A549 (cell line): ENCODE data around the gene THADA. TPM values are rescaled to one million over a fixed set of nuclear protein-coding genes. Genes with fewer than 3 reads are reported as not detected.

Source experiments
- ATAC-seq, 2 experiments: fragments of 200-7000 bp in 1 of 2; fragments of >200 bp in 1 of 2; cut with Nextera tagmentation in 1 of 2; cut with Tn5 transposase in 1 of 2; 3 replicates each; pipeline versions ENCODE4 v1.8.0 to v1.9.1; 2018 to 2020; ENCODE audit warnings: mild to moderate bottlenecking in 1 of 2, moderate library complexity in 1 of 2
- CTCF ChIA-PET: fragments of 300-600 bp; sonication (Branson Sonifier 250); formaldehyde crosslinking; extraction: SDS; loops from one replicate; lab custom pipeline; 2021; ENCODE audit warnings: antibody characterized with exemption, inconsistent platforms; lab: Yijun Ruan, JAX
- POLR2A ChIA-PET: fragments of 350-600 bp; formaldehyde crosslinking; extraction: SDS; loops from one replicate; lab custom pipeline; 2021; ENCODE audit warnings: antibody characterized with exemption, inconsistent platforms; lab: Yijun Ruan, JAX
- DNase-seq, 2 experiments: peaks; one replicate each; pipeline versions ENCODE4 v3.0.0 to v3.0.0-alpha.2; 2011 to 2016; ENCODE audit warnings: low read depth in 1 of 2, low spot score in 1 of 2
- FAIRE-seq: peaks from 2 replicates; lab custom pipeline; 2011; peaks lifted over from hg19 to GRCh38; lab: Jason Lieb, UNC
- H3K27ac ChIP-seq, 2 experiments: fragments of >200 bp; sonication (Bioruptor Twin); formaldehyde crosslinking; 3 replicates each; pipeline ENCODE4 v1.5.1; 2016 to 2017
- H3K4me1 ChIP-seq: fragments of >200 bp; sonication (Bioruptor Twin); formaldehyde crosslinking; 3 replicates; pipeline ENCODE4 v1.6.1; 2016
- H3K4me2 ChIP-seq: fragments of >200 bp; sonication (Bioruptor Twin); formaldehyde crosslinking; 3 replicates; pipeline ENCODE4 v1.6.1; 2016
- H3K4me3 ChIP-seq: fragments of >200 bp; sonication (Bioruptor Twin); formaldehyde crosslinking; 3 replicates; pipeline ENCODE4 v1.5.1; 2016
- H3K9me3 ChIP-seq: fragments of >200 bp; sonication (Bioruptor Twin); formaldehyde crosslinking; 3 replicates; pipeline ENCODE4 v1.6.1; 2016
- CBX2 ChIP-seq: fragments of 200-600 bp; sonication (generic); IDR thresholded peaks from 2 replicates; pipeline ENCODE4 v1.6.1; 2016; ENCODE audit warnings: low read depth, mild to moderate bottlenecking, borderline replicate concordance
- CEBPB ChIP-seq, 2 experiments: fragments of >200 bp in 1 of 2; sonication (Bioruptor Twin) in 1 of 2; formaldehyde crosslinking in 1 of 2; IDR thresholded peaks; 2 replicates each; pipeline ENCODE4 v1.6.1; 2012 to 2016
- EHF ChIP-seq: fragments of 250-450 bp; sonication (Bioruptor Pico); IDR thresholded peaks from 2 replicates; pipeline ENCODE4 v1.5.0; 2020; ENCODE audit warnings: mild to moderate bottlenecking
- HOXA7 ChIP-seq: fragments of 250-450 bp; sonication (Bioruptor Pico); IDR thresholded peaks from 2 replicates; pipeline ENCODE4 v1.5.0; 2020; ENCODE audit warnings: mild to moderate bottlenecking, moderate library complexity
- KDM5A ChIP-seq: fragments of 200-600 bp; sonication (generic); IDR thresholded peaks from 2 replicates; pipeline ENCODE4 v1.6.1; 2016; ENCODE audit warnings: antibody characterized with exemption, mild to moderate bottlenecking
- MYC ChIP-seq: IDR thresholded peaks from 2 replicates; pipeline ENCODE4 v1.6.1; 2012; ENCODE audit warnings: mild to moderate bottlenecking, inconsistent platforms, low read length, improper control_type of control experiment, borderline replicate concordance
- NPAS2 ChIP-seq: fragments of 250-450 bp; sonication (Bioruptor Pico); IDR thresholded peaks from 2 replicates; pipeline ENCODE4 v1.8.0; 2022; ENCODE audit warnings: mild to moderate bottlenecking, moderate library complexity, borderline replicate concordance
- RAD21 ChIP-seq, 2 experiments: fragments of >200 bp in 1 of 2; sonication (Bioruptor Twin) in 1 of 2; formaldehyde crosslinking in 1 of 2; IDR thresholded peaks in 1 of 2; conservative IDR thresholded peaks in 1 of 2; 2 replicates in 1 of 2; 3 replicates in 1 of 2; pipeline ENCODE4 v1.6.1; 2012 to 2018; ENCODE audit warnings: inconsistent platforms in 1 of 2
- RFX5 ChIP-seq: fragments of 450-650 bp; IDR thresholded peaks from 2 replicates; pipeline ENCODE4 v1.7.1; 2014; ENCODE audit warnings: antibody characterized with exemption, mild to moderate bottlenecking, moderate library complexity
- SMC3 ChIP-seq: fragments of >200 bp; sonication (Bioruptor Twin); formaldehyde crosslinking; IDR thresholded peaks from 3 replicates; pipeline ENCODE4 v1.6.1; 2018; ENCODE audit warnings: inconsistent platforms
- SREBF2 ChIP-seq: fragments of 450-650 bp; IDR thresholded peaks from 2 replicates; pipeline ENCODE4 v1.6.1; 2014; ENCODE audit warnings: mild to moderate bottlenecking, moderate library complexity
- ZC3H11A ChIP-seq: fragments of 450-650 bp; IDR thresholded peaks from 2 replicates; pipeline ENCODE4 v1.6.1; 2014; ENCODE audit warnings: antibody characterized with exemption, mild to moderate bottlenecking
- ZSCAN20 ChIP-seq: fragments of 250-450 bp; sonication (Bioruptor Pico); IDR thresholded peaks from 2 replicates; pipeline ENCODE4 v1.8.0; 2022; ENCODE audit warnings: mild to moderate bottlenecking, moderate library complexity
- WGBS: methylation state at CpG from one replicate; pipeline ENCODE4 v1.1.6; 2017; ENCODE audit errors: missing lambda C conversion rate; 5-methylcytosine and 5-hydroxymethylcytosine counted together
- polyA plus RNA-seq, 4 experiments: library from polyadenylated mRNA; depleted of rRNA in 3 of 4; stranded (reverse); fragments of >200 nt; fragmentation: RNase III in 1 of 4; extraction: RNeasy Plus Mini Kit Qiagen cat#74134 plus additional on column Dnase treatment in 1 of 4; gene quantifications; 2 replicates in 3 of 4; 3 replicates in 1 of 4; pipeline ENCODE4 v1.2.3, GENCODE V29; 2011 to 2017
- TF ChIP-seq, protein P1 (sequence below): fragments of >200 bp; sonication (Bioruptor Twin); formaldehyde crosslinking; IDR thresholded peaks from 3 replicates; pipeline ENCODE4 v1.5.1; 2016
- TF ChIP-seq, protein P2 (sequence below): fragments of 250-450 bp; sonication (Bioruptor Pico); IDR thresholded peaks from 2 replicates; pipeline ENCODE4 v1.5.0; 2020; ENCODE audit warnings: low read depth, mild to moderate bottlenecking, moderate library complexity

THADA gene
- polyA plus RNA-seq, 2 of the 4 experiments (the other 2 are of a cell fraction) = 21.8 to 37.9 TPM

DNA sequence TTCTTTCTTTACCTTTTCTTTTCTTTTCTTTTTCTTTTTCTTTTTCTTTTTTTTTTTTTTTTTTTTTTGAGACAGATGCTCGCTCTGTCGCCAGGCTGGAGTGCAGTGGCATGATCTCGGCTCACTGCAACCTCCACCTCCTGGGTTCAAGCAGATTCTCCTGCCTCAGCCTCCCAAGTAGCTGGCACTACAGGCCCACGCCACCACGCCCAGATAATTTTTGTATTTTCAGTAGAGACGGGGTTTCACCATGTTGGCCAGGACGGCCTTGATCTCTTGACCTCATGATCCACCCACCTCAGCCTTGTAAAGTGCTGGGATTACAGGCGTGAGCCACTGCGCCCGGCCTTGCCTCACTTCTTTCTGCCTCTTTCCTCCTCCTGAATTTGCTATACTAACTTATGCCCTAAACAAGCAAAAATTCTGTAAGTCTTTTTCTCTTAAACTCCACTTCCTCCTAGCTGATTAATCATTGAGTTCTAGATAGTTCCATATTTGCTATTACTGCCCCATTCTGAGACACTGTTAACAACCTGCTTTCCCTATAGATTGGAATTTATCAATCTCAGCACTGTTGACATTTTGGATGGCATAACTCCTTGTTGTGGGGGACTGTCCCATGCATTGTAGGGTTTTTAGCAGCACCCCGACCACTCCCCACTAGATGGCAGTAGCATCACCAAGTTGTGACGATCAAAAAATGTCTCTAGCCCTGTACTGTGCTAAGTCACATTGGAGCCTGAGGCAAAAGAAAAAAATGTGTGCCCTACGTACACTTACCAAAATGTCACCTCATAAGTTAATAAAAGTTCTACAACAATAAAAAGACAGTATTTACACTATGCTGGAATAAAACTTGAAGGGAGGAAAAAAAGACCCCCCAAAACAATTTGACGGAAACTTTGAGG, 16.4 kb upstream of the THADA start:
- Histone ChIP-seq H3K9me3 (no peaks in the 10 kb centered on the region), H3K4me3 (no peak overlapping the region), H3K4me2 (peak overlapping the region; percentile 36)
- TF ChIP-seq ZSCAN20 = no peak
- TF ChIP-seq RAD21 (conservative IDR thresholded peaks at IDR 0.05 in 1 of 2, IDR thresholded peaks at IDR 0.05 in 1 of 2) = peak; percentile 89 to 91
- TF ChIP-seq SMC3 = peak; percentile 88
- TF ChIP-seq HOXA7 (CRISPR knock-in tag) = no peak
- no peak for TF ChIP-seq RFX5
- TF ChIP-seq, protein P1, sequence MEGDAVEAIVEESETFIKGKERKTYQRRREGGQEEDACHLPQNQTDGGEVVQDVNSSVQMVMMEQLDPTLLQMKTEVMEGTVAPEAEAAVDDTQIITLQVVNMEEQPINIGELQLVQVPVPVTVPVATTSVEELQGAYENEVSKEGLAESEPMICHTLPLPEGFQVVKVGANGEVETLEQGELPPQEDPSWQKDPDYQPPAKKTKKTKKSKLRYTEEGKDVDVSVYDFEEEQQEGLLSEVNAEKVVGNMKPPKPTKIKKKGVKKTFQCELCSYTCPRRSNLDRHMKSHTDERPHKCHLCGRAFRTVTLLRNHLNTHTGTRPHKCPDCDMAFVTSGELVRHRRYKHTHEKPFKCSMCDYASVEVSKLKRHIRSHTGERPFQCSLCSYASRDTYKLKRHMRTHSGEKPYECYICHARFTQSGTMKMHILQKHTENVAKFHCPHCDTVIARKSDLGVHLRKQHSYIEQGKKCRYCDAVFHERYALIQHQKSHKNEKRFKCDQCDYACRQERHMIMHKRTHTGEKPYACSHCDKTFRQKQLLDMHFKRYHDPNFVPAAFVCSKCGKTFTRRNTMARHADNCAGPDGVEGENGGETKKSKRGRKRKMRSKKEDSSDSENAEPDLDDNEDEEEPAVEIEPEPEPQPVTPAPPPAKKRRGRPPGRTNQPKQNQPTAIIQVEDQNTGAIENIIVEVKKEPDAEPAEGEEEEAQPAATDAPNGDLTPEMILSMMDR = peak; percentile 95
- TF ChIP-seq, all 56 proteins: peak for 3
- peak overlapping the region; percentile 45 to 55; a peak in 5 of 6 replicates for H3K27ac ChIP-seq
- FAIRE-seq = peak; percentile 86
- H3K4me1 ChIP-seq = peaks cover 6% of the 10 kb centered on the region; the same call in 1 of the 3 replicates
- DNase-seq = peak; percentile 58 to 82
- ChIA-PET CTCF (interaction anchor here (0.7 to 7.8 kb wide), 30 partner anchors 7 to 664 kb away, joined by 3 to 107 read pairs (median 4); partner anchors contain the start of genes C1GALT1C1L, DYNC2LI1, PLEKHH2 and THADA), POLR2A (interaction anchor here (1.4 kb wide), 1 partner anchor 16 kb away, joined by 4 read pairs; the partner anchor contains the start of gene THADA)
- peak; percentile 89 to 94 for ATAC-seq
- 42% methylated on average over 14 of the region's 14 CpGs for WGBS

DNA sequence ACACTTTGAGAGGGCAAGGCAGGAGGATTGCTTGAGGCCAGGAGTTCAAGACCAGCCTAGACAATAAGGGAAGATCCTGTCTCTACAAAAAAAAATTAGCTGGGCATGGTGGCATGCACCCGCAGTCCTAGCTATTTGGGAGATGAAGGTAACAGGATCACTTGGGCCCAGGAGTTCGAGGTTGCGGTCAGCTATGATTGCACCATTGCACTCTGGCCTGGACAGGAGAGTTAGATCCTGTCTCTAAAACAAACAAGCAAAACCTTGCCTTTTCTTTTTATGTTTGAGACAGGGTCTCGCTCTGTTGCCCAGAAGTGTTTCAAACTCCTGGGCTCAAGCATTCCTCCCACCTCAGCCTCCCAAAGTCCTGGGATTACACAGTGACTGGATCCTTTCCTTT, 14.5 kb upstream of the THADA start:
- peaks cover 6% of the 10 kb centered on the region; the same call in 1 of the 3 replicates for H3K4me1 ChIP-seq
- no peak for TF ChIP-seq ZC3H11A
- TF ChIP-seq NPAS2 (CRISPR knock-in tag) = no peak
- no peak for TF ChIP-seq EHF (CRISPR knock-in tag)
- no peak for TF ChIP-seq CEBPB (IDR thresholded peaks at IDR 0.05)
- TF ChIP-seq, protein P1 = no peak
- no peak for TF ChIP-seq MYC
- TF ChIP-seq SREBF2 = no peak
- TF ChIP-seq CBX2 = no peak
- no peak for TF ChIP-seq RAD21 (conservative IDR thresholded peaks at IDR 0.05 in 1 of 2, IDR thresholded peaks at IDR 0.05 in 1 of 2)
- TF ChIP-seq, all 56 proteins: peak for 0
- Histone ChIP-seq H3K4me3 (no peak overlapping the region), H3K9me3 (no peaks in the 10 kb centered on the region), H3K27ac (no peak overlapping the region), H3K4me2 (no peak overlapping the region)
- DNase-seq = no peak
- WGBS = 60% methylated on average over 4 of the region's 4 CpGs
- no peak for FAIRE-seq
- ChIA-PET CTCF (interaction anchor here (0.6 to 7.8 kb wide), 30 partner anchors 12 to 791 kb away, joined by 3 to 107 read pairs (median 4); partner anchors contain the start of gene THADA), POLR2A (interaction anchor here (1.0 kb wide), 1 partner anchor 15 kb away, joined by 3 read pairs; the partner anchor contains the start of gene THADA)
- ATAC-seq = no peak

DNA sequence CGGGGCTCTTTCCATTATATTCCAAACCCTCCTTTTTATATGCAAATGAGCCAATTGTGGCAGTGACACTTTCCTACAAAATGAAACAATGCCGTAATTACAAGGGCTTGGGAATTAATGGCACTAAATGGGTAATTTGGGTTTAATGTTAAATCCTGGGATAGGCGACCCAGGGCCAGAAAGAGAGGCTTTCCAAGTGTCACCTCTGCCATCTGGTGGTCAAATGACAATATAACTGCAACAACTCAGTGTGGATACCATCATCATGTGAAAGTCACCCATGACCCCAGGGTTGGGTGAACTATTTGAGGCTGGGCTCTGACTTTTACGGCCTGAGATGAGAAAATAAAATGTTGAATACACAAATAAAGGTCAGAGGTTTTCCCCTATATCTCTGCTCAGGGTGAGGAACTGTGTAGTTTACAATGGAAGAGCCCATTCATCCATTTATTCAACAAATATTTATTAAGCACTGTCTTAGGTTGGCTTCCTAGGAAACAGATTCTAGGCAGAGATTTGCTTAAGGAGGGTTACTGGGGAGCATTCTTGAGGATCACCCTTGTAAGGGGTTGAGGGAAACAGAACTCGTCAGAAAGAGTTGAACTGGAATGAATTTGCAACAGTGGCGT, 13.6 kb upstream of the THADA start:
- peak; percentile 73 for TF ChIP-seq SMC3
- TF ChIP-seq KDM5A = no peak
- TF ChIP-seq RAD21 (conservative IDR thresholded peaks at IDR 0.05 in 1 of 2, IDR thresholded peaks at IDR 0.05 in 1 of 2) = peak; percentile 70 to 75
- TF ChIP-seq, protein P1 = peak; percentile 84
- TF ChIP-seq, protein P2, sequence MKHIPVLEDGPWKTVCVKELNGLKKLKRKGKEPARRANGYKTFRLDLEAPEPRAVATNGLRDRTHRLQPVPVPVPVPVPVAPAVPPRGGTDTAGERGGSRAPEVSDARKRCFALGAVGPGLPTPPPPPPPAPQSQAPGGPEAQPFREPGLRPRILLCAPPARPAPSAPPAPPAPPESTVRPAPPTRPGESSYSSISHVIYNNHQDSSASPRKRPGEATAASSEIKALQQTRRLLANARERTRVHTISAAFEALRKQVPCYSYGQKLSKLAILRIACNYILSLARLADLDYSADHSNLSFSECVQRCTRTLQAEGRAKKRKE (CRISPR knock-in tag) = no peak
- FAIRE-seq = peak; percentile 7
- WGBS = 41% methylated on average over 6 of the region's 6 CpGs
- Histone ChIP-seq H3K4me1 (peaks cover 6% of the 10 kb centered on the region; the same call in 1 of the 3 replicates), H3K9me3 (no peaks in the 10 kb centered on the region), H3K4me3 (no peak overlapping the region), H3K4me2 (no peak overlapping the region), H3K27ac (no peak overlapping the region)
- ATAC-seq = peak; percentile 79 to 88; a peak in 5 of 6 replicates
- CTCF ChIA-PET = interaction anchor here (0.6 to 7.8 kb wide), 37 partner anchors 10 to 870 kb away, joined by 3 to 107 read pairs (median 4); partner anchors contain the start of gene THADA
- peak; percentile 62 to 66 for DNase-seq
- POLR2A ChIA-PET = interaction anchor here (1.4 kb wide), 1 partner anchor 13 kb away, joined by 3 read pairs; the partner anchor contains the start of gene THADA
